Naive thymus-derived CD4-positive, alpha-beta T cell (primary cell): ENCODE measurements around the gene PTBP3. TPM values are rescaled to one million over a fixed set of nuclear protein-coding genes. Genes with fewer than 3 reads are reported as not detected.

Experiments used
- ATAC-seq: fragments of 150-1000 bp; cut with Tn5 transposase; 2 replicates; pipeline ENCODE4 v1.10.0; 2021; ENCODE audit warnings: mild to moderate bottlenecking, moderate library complexity
- CTCF ChIA-PET: fragments of 350-600 bp; sonication (Branson Sonifier 250); formaldehyde crosslinking; loops from one replicate; lab custom pipeline; 2021; ENCODE audit warnings: antibody characterized with exemption; lab: Charles Lee
- POLR2A ChIA-PET: fragments of 350-600 bp; sonication (Branson Sonifier 250); formaldehyde crosslinking; loops from one replicate; lab custom pipeline; 2021; ENCODE audit warnings: antibody characterized with exemption, inconsistent platforms; lab: Charles Lee
- DNase-seq, 9 donors: peaks; one replicate each; pipeline versions ENCODE4 v3.0.0 to v3.0.0-alpha.2; 2020 to 2022; ENCODE audit warnings: mixed read lengths in 1 of 9
- H3K27ac ChIP-seq: one replicate; pipeline ENCODE4 v1.7.0; 2013; ENCODE audit warnings: mild to moderate bottlenecking, low read depth, low read length, moderate library complexity
- H3K27me3 ChIP-seq, 2 donors: one replicate each; pipeline ENCODE4 v1.7.0; 2013; ENCODE audit warnings: low read length in 2 of 2, mild to moderate bottlenecking in 2 of 2, moderate library complexity in 2 of 2; ENCODE audit not compliant: control insufficient read depth in 2 of 2, insufficient read depth in 2 of 2
- H3K36me3 ChIP-seq, 3 experiments: 1 replicate in 2 of 3; 2 replicates in 1 of 3; pipeline ENCODE4 v1.7.0; 2013; ENCODE audit warnings: low read length in 3 of 3, mild to moderate bottlenecking in 3 of 3, moderate library complexity in 1 of 3; ENCODE audit not compliant: insufficient read depth in 3 of 3, control insufficient read depth in 2 of 3
- H3K4me1 ChIP-seq, 2 donors: one replicate each; pipeline ENCODE4 v1.7.0; 2013; ENCODE audit warnings: low read length in 2 of 2, mild to moderate bottlenecking in 2 of 2, moderate library complexity in 1 of 2; ENCODE audit not compliant: control insufficient read depth in 2 of 2, insufficient read depth in 2 of 2
- H3K4me3 ChIP-seq: 2 replicates; pipeline ENCODE4 v1.7.0; 2013; ENCODE audit warnings: mild to moderate bottlenecking, low read length
- H3K9me3 ChIP-seq, 3 experiments: 1 replicate in 2 of 3; 2 replicates in 1 of 3; pipeline ENCODE4 v1.7.0; 2013; ENCODE audit warnings: low read length in 3 of 3; ENCODE audit not compliant: control insufficient read depth in 2 of 3
- H3K27ac Mint-ChIP-seq, 9 donors: one replicate each; pipeline ENCODE4 v1.8.0; 2020 to 2022; ENCODE audit warnings: mixed read lengths in 9 of 9, mild to moderate bottlenecking in 8 of 9, moderate library complexity in 5 of 9, inconsistent platforms in 2 of 9
- H3K27me3 Mint-ChIP-seq, 5 donors: one replicate each; pipeline ENCODE4 v1.8.0; 2021 to 2022; ENCODE audit warnings: mixed read lengths in 5 of 5, mild to moderate bottlenecking in 1 of 5
- H3K36me3 Mint-ChIP-seq, 5 donors: one replicate each; pipeline ENCODE4 v1.8.0; 2020 to 2022; ENCODE audit warnings: mixed read lengths in 5 of 5, mild to moderate bottlenecking in 3 of 5, inconsistent platforms in 1 of 5
- H3K4me1 Mint-ChIP-seq, 7 donors: one replicate each; pipeline ENCODE4 v1.8.0; 2020 to 2022; ENCODE audit warnings: mixed read lengths in 7 of 7, mild to moderate bottlenecking in 3 of 7, inconsistent platforms in 1 of 7
- H3K4me3 Mint-ChIP-seq, 10 donors: one replicate each; pipeline ENCODE4 v1.8.0; 2020 to 2022; ENCODE audit warnings: mild to moderate bottlenecking in 10 of 10, mixed read lengths in 10 of 10, moderate library complexity in 6 of 10, inconsistent platforms in 2 of 10
- H3K9me3 Mint-ChIP-seq, 11 donors: one replicate each; pipeline ENCODE4 v1.8.0; 2020 to 2022; ENCODE audit warnings: mixed read lengths in 11 of 11, mild to moderate bottlenecking in 4 of 11, inconsistent platforms in 1 of 11, moderate library complexity in 1 of 11
- intact Hi-C, 2 donors: fragments of 100-400 bp; cut with micrococcal nuclease; formaldehyde crosslinking; loops; one replicate each; pipeline ENCODE4 v1.15.1; 2023
- polyA plus RNA-seq, 2 donors: library from polyadenylated mRNA; unstranded; fragments of 300-500 nt; fragmentation: Illumina TruSeq; gene quantifications; one replicate each; pipeline ENCODE4 v1.2.3, GENCODE V29; 2021
- total RNA-seq, 6 experiments: library from RNA in 5 of 6; stranded (reverse) in 5 of 6; gene quantifications; 1 replicate in 5 of 6; 2 replicates in 1 of 6; pipeline ENCODE4 v1.2.3 and lab custom pipeline; 2021 to 2026

PTBP3 gene
- total and polyA plus RNA-seq, 7 experiments from 2014 or later, result 28.8 to 148 (median 117) TPM

DNA sequence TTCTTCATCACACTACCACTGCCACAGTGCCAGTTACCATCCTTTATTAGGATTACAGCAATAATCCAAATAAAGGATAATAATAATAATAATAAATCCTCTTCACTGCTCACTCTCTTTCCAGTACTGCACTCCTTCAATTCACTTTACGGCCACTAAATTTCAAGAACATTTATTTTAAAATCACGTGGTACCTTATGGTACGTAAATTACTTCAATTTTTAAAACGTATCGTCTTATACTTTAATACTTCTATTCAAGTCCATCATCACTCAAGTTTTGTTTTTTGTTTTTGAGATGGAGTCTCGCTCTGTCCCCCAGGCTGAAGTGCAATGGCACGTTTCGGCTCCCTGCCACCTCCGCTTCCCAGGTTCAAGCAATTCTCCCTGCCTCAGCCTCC is 36.5 kb downstream of the PTBP3 start:
- intact Hi-C loops, result no loop called here
- peaks cover 0 to 2% (median 0%) of the 10 kb centered on the region in 11 donors for H3K9me3 Mint-ChIP-seq
- H3K4me3 Mint-ChIP-seq, result no peak overlapping the region
- no peak for DNase-seq
- no peak for ATAC-seq
- ChIA-PET CTCF (interaction anchor here (0.7 kb wide), 1 partner anchor 285 kb away, joined by 4 read pairs; no protein-coding TSS in a partner anchor), POLR2A (no interaction called here)
- Histone ChIP-seq H3K4me1 (peaks cover 0 to 5% of the 10 kb centered on the region in 2 donors), H3K9me3 (no peaks in the 10 kb centered on the region), H3K27me3 (no peaks in the 10 kb centered on the region), H3K4me3 (no peak overlapping the region), H3K27ac (no peak overlapping the region), H3K36me3 (no peaks in the 10 kb centered on the region)
- H3K27me3 Mint-ChIP-seq, result no peaks in the 10 kb centered on the region
- H3K27ac Mint-ChIP-seq, result peak overlapping the region in 1 of 9 donors; percentile 53
- peaks cover 11 to 57% (median 43%) of the 10 kb centered on the region in 5 donors for H3K36me3 Mint-ChIP-seq
- peaks cover 28 to 71% (median 53%) of the 10 kb centered on the region in 7 donors for H3K4me1 Mint-ChIP-seq

- DNase-seq (no peak), ATAC-seq (no peak)
- Mint-ChIP-seq H3K4me3 (no peak overlapping the region), H3K27me3 (no peaks in the 10 kb centered on the region), H3K9me3 (peaks cover 0 to 4% (median 0%) of the 10 kb centered on the region in 11 donors), H3K36me3 (peaks cover 16 to 63% (median 47%) of the 10 kb centered on the region in 5 donors), H3K27ac (peak overlapping the region in 1 of 9 donors; percentile 22), H3K4me1 (peaks cover 21 to 63% (median 46%) of the 10 kb centered on the region in 7 donors)
- intact Hi-C loops, result no loop called here
- Histone ChIP-seq H3K36me3 (no peaks in the 10 kb centered on the region), H3K4me1 (peaks cover 0 to 5% of the 10 kb centered on the region in 2 donors), H3K4me3 (no peak overlapping the region), H3K27ac (no peak overlapping the region), H3K27me3 (no peaks in the 10 kb centered on the region), H3K9me3 (no peaks in the 10 kb centered on the region)
- CTCF ChIA-PET, result no interaction called here
- POLR2A ChIA-PET, result interaction anchor here (1.1 kb wide), 1 partner anchor 35 kb away, joined by 4 read pairs; no protein-coding TSS in a partner anchor
Measured at GRCh38 chr9:112295174-112295573, 38.2 kb downstream of the PTBP3 start.

GRCh38 chr9:112288029-112288428 is 45.4 kb downstream of the PTBP3 start:
- intact Hi-C loops, result no loop called here
- Mint-ChIP-seq H3K9me3 (peaks cover 4 to 47% (median 23%) of the 10 kb centered on the region in 11 donors), H3K36me3 (peaks cover 29 to 82% (median 78%) of the 10 kb centered on the region in 5 donors), H3K4me1 (peaks cover 11 to 36% (median 31%) of the 10 kb centered on the region in 7 donors), H3K27me3 (no peaks in the 10 kb centered on the region), H3K27ac (peak overlapping the region in 4 of 9 donors; percentile 9 to 75 (median 52)), H3K4me3 (no peak overlapping the region)
- H3K27ac ChIP-seq, result no peak overlapping the region
- CTCF ChIA-PET, result interaction anchor here (1.3 kb wide), 2 partner anchors 30 to 33 kb away, joined by 4 to 6 read pairs; no protein-coding TSS in a partner anchor
- no peaks in the 10 kb centered on the region for H3K4me1 ChIP-seq
- peaks cover 0 to 10% (median 0%) of the 10 kb centered on the region in 3 experiments for H3K36me3 ChIP-seq
- no peak overlapping the region for H3K4me3 ChIP-seq
- peaks cover 0 to 14% (median 0%) of the 10 kb centered on the region in 3 experiments for H3K9me3 ChIP-seq
- no peaks in the 10 kb centered on the region for H3K27me3 ChIP-seq
- no peak for DNase-seq
- ATAC-seq, result no peak
- POLR2A ChIA-PET, result no interaction called here

DNA sequence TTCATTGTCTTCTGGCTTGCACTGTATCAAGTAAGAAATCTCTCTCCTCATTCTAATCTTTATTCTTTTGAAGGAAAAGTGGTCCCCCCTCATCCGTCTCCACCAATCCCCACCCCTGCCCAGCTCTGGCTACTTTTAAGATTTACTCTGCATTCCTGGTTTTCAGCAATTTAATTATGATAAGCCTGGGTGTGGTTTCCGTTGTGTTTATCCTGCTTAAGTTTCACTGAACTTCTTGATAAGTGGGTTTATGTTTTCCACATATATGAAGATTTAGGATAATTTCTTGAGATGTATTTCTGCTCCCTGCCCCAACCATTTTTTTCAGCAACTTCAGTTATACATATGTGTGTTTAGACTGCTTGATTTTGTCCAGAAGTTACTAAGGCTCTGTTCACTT is 46.5 kb downstream of the PTBP3 start:
- ChIA-PET POLR2A (no interaction called here), CTCF (no interaction called here)
- peaks cover 29 to 76% (median 72%) of the 10 kb centered on the region in 5 donors for H3K36me3 Mint-ChIP-seq
- H3K9me3 Mint-ChIP-seq, result peaks cover 4 to 50% (median 24%) of the 10 kb centered on the region in 11 donors
- H3K4me1 Mint-ChIP-seq, result peaks cover 13 to 34% (median 29%) of the 10 kb centered on the region in 7 donors
- intact Hi-C loops, result no loop called here
- H3K36me3 ChIP-seq, result peaks cover 0 to 10% (median 0%) of the 10 kb centered on the region in 3 experiments
- H3K27ac ChIP-seq, result no peak overlapping the region
- H3K27ac Mint-ChIP-seq, result peak overlapping the region in 1 of 9 donors; percentile 24
- H3K4me3 Mint-ChIP-seq, result peak overlapping the region in 1 of 10 donors; percentile 26
- H3K27me3 ChIP-seq, result no peaks in the 10 kb centered on the region
- ATAC-seq, result no peak
- DNase-seq, result no peak
- H3K4me1 ChIP-seq, result no peaks in the 10 kb centered on the region
- H3K27me3 Mint-ChIP-seq, result no peaks in the 10 kb centered on the region
- no peak overlapping the region for H3K4me3 ChIP-seq
- H3K9me3 ChIP-seq, result peaks cover 0 to 14% (median 0%) of the 10 kb centered on the region in 3 experiments

DNA sequence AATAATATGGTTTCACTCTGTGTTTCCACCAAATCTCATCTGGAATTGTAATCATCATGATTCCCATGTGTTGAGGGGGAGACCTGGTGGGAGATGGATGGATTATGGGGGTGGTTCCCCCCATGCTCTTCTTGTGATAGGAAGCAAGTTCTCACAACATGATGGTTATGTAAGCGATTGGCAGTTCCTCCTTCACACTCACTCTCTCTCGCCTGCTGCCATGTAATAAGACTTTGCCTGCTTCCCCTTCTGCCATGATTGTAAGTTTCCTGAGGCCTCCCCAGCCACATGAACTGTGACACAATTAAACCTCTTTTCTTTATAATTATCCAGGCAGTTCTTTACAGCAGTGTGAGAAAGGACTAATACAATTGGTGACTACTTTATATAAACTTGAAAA is 48.4 kb downstream of the PTBP3 start:
- ChIA-PET CTCF (no interaction called here), POLR2A (no interaction called here)
- no peak overlapping the region for H3K27ac ChIP-seq
- H3K4me3 ChIP-seq, result no peak overlapping the region
- Mint-ChIP-seq H3K27me3 (no peaks in the 10 kb centered on the region), H3K9me3 (peaks cover 4 to 50% (median 24%) of the 10 kb centered on the region in 11 donors), H3K4me1 (peaks cover 12 to 42% (median 28%) of the 10 kb centered on the region in 7 donors), H3K27ac (no peak overlapping the region), H3K4me3 (no peak overlapping the region), H3K36me3 (peaks cover 25 to 66% (median 63%) of the 10 kb centered on the region in 5 donors)
- no peaks in the 10 kb centered on the region for H3K4me1 ChIP-seq
- H3K9me3 ChIP-seq, result peaks cover 0 to 14% (median 0%) of the 10 kb centered on the region in 3 experiments
- DNase-seq (no peak), ATAC-seq (no peak)
- H3K27me3 ChIP-seq, result no peaks in the 10 kb centered on the region
- intact Hi-C loops, result no loop called here
- H3K36me3 ChIP-seq, result peaks cover 0 to 10% (median 0%) of the 10 kb centered on the region in 3 experiments

GRCh38 chr9:112283582-112284253 is 49.7 kb downstream of the PTBP3 start:
- Mint-ChIP-seq H3K27ac (no peak overlapping the region), H3K36me3 (peaks cover 25 to 62% (median 58%) of the 10 kb centered on the region in 5 donors), H3K9me3 (peaks cover 4 to 50% (median 24%) of the 10 kb centered on the region in 11 donors), H3K4me3 (no peak overlapping the region), H3K4me1 (peaks cover 9 to 50% (median 32%) of the 10 kb centered on the region in 7 donors), H3K27me3 (no peaks in the 10 kb centered on the region)
- peaks cover 0 to 14% (median 0%) of the 10 kb centered on the region in 3 experiments for H3K9me3 ChIP-seq
- intact Hi-C loops, result loop anchor here in 1 of 2 donors (5.0 kb wide), 1 partner anchor 49 kb away; the partner anchor contains the start of gene PTBP3
- no peak overlapping the region for H3K4me3 ChIP-seq
- CTCF ChIA-PET, result no interaction called here
- no peaks in the 10 kb centered on the region for H3K4me1 ChIP-seq
- POLR2A ChIA-PET, result no interaction called here
- H3K36me3 ChIP-seq, result peaks cover 0 to 10% (median 0%) of the 10 kb centered on the region in 3 experiments
- DNase-seq (no peak), ATAC-seq (no peak)
- H3K27ac ChIP-seq, result no peak overlapping the region
- no peaks in the 10 kb centered on the region for H3K27me3 ChIP-seq
